SK-N-SH treated with all-trans-retinoic acid at 6 μM for 48 hours (cell line): ENCODE results near the gene SLC39A10.

Experiments used
- ATAC-seq: fragments of 200-7000 bp; cut with Tn5 transposase; 3 replicates; pipeline ENCODE4 v1.9.1; 2020; ENCODE audit warnings: mild to moderate bottlenecking, moderate library complexity
- ARNTL ChIP-seq: fragments of 450-650 bp; formaldehyde crosslinking; IDR thresholded peaks from 2 replicates; pipeline ENCODE4 v1.5.0; 2020; ENCODE audit warnings: low read depth, mild to moderate bottlenecking, moderate library complexity, borderline replicate concordance
- BACH2 ChIP-seq: fragments of 250-450 bp; sonication (Bioruptor Pico); IDR thresholded peaks from 2 replicates; pipeline ENCODE4 v1.9.0; 2021; ENCODE audit warnings: mild to moderate bottlenecking, borderline replicate concordance
- CSDC2 ChIP-seq: fragments of 250-450 bp; sonication (Bioruptor Pico); IDR thresholded peaks from 2 replicates; pipeline ENCODE4 v1.5.0; 2020; ENCODE audit warnings: mild to moderate bottlenecking, moderate library complexity
- ESRRG ChIP-seq: fragments of 250-450 bp; sonication (Bioruptor Pico); IDR thresholded peaks from 2 replicates; pipeline ENCODE4 v1.6.1; 2021; ENCODE audit warnings: mild to moderate bottlenecking
- GLIS3 ChIP-seq: fragments of 250-450 bp; sonication (Bioruptor Pico); IDR thresholded peaks from 2 replicates; pipeline ENCODE4 v1.5.0; 2020; ENCODE audit warnings: mild to moderate bottlenecking, moderate library complexity
- ISL1 ChIP-seq: fragments of 250-450 bp; sonication (Bioruptor Pico); IDR thresholded peaks from 2 replicates; pipeline ENCODE4 v2.1.2; 2022; ENCODE audit warnings: mild to moderate bottlenecking, moderate library complexity
- OSR1 ChIP-seq: fragments of 250-450 bp; sonication (Bioruptor Pico); IDR thresholded peaks from 2 replicates; pipeline ENCODE4 v1.8.0; 2022; ENCODE audit warnings: moderate library complexity, mild to moderate bottlenecking, inconsistent platforms
- RARB ChIP-seq: fragments of 250-450 bp; sonication (Bioruptor Pico); IDR thresholded peaks from 2 replicates; pipeline ENCODE4 v1.8.0; 2021; ENCODE audit warnings: mild to moderate bottlenecking, moderate library complexity
- SNAI2 ChIP-seq: fragments of 250-450 bp; sonication (Bioruptor Pico); IDR thresholded peaks from 2 replicates; pipeline ENCODE4 v1.5.0; 2020; ENCODE audit warnings: mild to moderate bottlenecking, moderate library complexity
- TCF4 ChIP-seq: fragments of 250-450 bp; sonication (Bioruptor Pico); IDR thresholded peaks from 2 replicates; pipeline ENCODE4 v1.8.0; 2021; ENCODE audit warnings: mild to moderate bottlenecking, moderate library complexity, borderline replicate concordance
- TOX ChIP-seq: fragments of 250-450 bp; sonication (Bioruptor Pico); IDR thresholded peaks from 2 replicates; pipeline ENCODE4 v1.8.0; 2021; ENCODE audit warnings: mild to moderate bottlenecking, moderate library complexity, borderline replicate concordance
- TSHZ2 ChIP-seq: fragments of 250-450 bp; sonication (Bioruptor Pico); IDR thresholded peaks from 2 replicates; pipeline ENCODE4 v1.5.0; 2020; ENCODE audit warnings: mild to moderate bottlenecking, moderate library complexity
- ZC3H10 ChIP-seq: fragments of 250-450 bp; sonication (Bioruptor Pico); IDR thresholded peaks from 2 replicates; pipeline ENCODE4 v1.5.1; 2021; ENCODE audit warnings: mild to moderate bottlenecking, moderate library complexity
- ZFP3 ChIP-seq: fragments of 250-450 bp; sonication (Bioruptor Pico); IDR thresholded peaks from 2 replicates; pipeline ENCODE4 v1.5.0; 2020; ENCODE audit warnings: mild to moderate bottlenecking, moderate library complexity
- ZFP30 ChIP-seq: fragments of 450-650 bp; formaldehyde crosslinking; IDR thresholded peaks from 2 replicates; pipeline ENCODE4 v1.5.0; 2022; ENCODE audit warnings: mild to moderate bottlenecking, moderate library complexity
- ZNF565 ChIP-seq: fragments of 450-650 bp; formaldehyde crosslinking; conservative IDR thresholded peaks from 2 replicates; pipeline ENCODE4 v1.5.0; 2020; ENCODE audit warnings: low read depth, mild to moderate bottlenecking, moderate library complexity
- ZNF70 ChIP-seq: fragments of 450-650 bp; formaldehyde crosslinking; IDR thresholded peaks from 2 replicates; pipeline ENCODE4 v1.5.0; 2020; ENCODE audit warnings: mild to moderate bottlenecking, moderate library complexity
- TF ChIP-seq, protein P1 (sequence below): fragments of 250-450 bp; sonication (Bioruptor Pico); IDR thresholded peaks from 2 replicates; pipeline ENCODE4 v1.8.0; 2020; ENCODE audit warnings: mild to moderate bottlenecking, moderate library complexity, borderline replicate concordance
- TF ChIP-seq, protein P2 (sequence below): fragments of 250-450 bp; sonication (Bioruptor Pico); IDR thresholded peaks from 2 replicates; pipeline ENCODE4 v1.5.1; 2021; ENCODE audit warnings: mild to moderate bottlenecking, moderate library complexity
- TF ChIP-seq, protein P3 (sequence below): fragments of 250-450 bp; sonication (Bioruptor Pico); IDR thresholded peaks from 2 replicates; pipeline ENCODE4 v1.5.1; 2020; ENCODE audit warnings: low read depth, mild to moderate bottlenecking, moderate library complexity
- TF ChIP-seq, protein P4 (sequence below): fragments of 250-450 bp; sonication (Bioruptor Pico); IDR thresholded peaks from 2 replicates; pipeline ENCODE4 v1.8.0; 2021; ENCODE audit warnings: low read depth, mild to moderate bottlenecking, moderate library complexity, borderline replicate concordance

Gene SLC39A10

GRCh38 chr2:195694553-195694952 is 37.5 kb downstream of the SLC39A10 start:
- ATAC-seq: no peak
- TF ChIP-seq, protein P1, sequence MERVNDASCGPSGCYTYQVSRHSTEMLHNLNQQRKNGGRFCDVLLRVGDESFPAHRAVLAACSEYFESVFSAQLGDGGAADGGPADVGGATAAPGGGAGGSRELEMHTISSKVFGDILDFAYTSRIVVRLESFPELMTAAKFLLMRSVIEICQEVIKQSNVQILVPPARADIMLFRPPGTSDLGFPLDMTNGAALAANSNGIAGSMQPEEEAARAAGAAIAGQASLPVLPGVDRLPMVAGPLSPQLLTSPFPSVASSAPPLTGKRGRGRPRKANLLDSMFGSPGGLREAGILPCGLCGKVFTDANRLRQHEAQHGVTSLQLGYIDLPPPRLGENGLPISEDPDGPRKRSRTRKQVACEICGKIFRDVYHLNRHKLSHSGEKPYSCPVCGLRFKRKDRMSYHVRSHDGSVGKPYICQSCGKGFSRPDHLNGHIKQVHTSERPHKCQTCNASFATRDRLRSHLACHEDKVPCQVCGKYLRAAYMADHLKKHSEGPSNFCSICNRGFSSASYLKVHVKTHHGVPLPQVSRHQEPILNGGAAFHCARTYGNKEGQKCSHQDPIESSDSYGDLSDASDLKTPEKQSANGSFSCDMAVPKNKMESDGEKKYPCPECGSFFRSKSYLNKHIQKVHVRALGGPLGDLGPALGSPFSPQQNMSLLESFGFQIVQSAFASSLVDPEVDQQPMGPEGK (CRISPR knock-in tag): no peak
- TF ChIP-seq ZNF565 (no peak), CSDC2 (CRISPR knock-in tag) (no peak), ISL1 (CRISPR knock-in tag) (no peak), ARNTL (CRISPR knock-in tag) (no peak), TOX (no peak), BACH2 (CRISPR knock-in tag) (no peak), SNAI2 (CRISPR knock-in tag) (no peak), ZFP30 (CRISPR knock-in tag) (no peak), GLIS3 (no peak), RARB (CRISPR knock-in tag) (no peak), ZNF70 (no peak)
- TF ChIP-seq, protein P2, sequence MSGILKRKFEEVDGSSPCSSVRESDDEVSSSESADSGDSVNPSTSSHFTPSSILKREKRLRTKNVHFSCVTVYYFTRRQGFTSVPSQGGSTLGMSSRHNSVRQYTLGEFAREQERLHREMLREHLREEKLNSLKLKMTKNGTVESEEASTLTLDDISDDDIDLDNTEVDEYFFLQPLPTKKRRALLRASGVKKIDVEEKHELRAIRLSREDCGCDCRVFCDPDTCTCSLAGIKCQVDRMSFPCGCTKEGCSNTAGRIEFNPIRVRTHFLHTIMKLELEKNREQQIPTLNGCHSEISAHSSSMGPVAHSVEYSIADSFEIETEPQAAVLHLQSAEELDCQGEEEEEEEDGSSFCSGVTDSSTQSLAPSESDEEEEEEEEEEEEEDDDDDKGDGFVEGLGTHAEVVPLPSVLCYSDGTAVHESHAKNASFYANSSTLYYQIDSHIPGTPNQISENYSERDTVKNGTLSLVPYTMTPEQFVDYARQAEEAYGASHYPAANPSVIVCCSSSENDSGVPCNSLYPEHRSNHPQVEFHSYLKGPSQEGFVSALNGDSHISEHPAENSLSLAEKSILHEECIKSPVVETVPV (CRISPR knock-in tag): no peak

DNA sequence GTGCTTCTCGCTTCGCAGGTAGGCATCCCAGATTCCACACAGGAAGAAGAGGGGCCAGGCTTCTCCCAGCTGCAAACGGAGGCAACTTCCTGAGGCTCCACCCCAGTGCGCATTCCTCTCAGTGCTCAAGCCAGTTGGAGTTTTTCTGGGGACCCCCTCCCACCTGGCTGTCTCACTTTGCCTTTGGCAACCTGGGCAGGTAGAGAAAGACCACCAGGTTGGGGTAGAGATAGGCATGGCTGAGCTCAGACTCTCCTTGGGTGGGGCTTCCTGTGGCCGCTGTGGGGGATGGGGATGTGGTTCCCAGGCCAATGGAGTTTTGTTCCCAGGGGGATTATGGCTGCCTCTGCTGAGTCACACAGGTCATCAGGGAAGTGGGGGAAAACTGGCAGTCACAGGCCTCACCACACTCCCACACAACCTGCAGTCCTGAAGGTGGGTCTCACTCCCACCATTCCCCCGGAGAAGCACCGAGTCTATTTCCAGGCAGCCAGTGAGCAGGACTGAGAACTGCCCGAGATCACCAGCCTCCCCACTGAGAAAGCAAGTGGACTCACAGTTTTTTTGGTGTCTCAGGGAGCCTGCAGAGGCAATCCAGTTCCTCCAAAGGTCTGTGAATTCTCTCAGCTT is 38.1 kb downstream of the SLC39A10 start:
- TF ChIP-seq, protein P3, sequence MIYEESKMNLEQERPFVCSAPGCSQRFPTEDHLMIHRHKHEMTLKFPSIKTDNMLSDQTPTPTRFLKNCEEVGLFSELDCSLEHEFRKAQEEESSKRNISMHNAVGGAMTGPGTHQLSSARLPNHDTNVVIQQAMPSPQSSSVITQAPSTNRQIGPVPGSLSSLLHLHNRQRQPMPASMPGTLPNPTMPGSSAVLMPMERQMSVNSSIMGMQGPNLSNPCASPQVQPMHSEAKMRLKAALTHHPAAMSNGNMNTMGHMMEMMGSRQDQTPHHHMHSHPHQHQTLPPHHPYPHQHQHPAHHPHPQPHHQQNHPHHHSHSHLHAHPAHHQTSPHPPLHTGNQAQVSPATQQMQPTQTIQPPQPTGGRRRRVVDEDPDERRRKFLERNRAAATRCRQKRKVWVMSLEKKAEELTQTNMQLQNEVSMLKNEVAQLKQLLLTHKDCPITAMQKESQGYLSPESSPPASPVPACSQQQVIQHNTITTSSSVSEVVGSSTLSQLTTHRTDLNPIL (CRISPR knock-in tag): no peak
- TF ChIP-seq, protein P4, sequence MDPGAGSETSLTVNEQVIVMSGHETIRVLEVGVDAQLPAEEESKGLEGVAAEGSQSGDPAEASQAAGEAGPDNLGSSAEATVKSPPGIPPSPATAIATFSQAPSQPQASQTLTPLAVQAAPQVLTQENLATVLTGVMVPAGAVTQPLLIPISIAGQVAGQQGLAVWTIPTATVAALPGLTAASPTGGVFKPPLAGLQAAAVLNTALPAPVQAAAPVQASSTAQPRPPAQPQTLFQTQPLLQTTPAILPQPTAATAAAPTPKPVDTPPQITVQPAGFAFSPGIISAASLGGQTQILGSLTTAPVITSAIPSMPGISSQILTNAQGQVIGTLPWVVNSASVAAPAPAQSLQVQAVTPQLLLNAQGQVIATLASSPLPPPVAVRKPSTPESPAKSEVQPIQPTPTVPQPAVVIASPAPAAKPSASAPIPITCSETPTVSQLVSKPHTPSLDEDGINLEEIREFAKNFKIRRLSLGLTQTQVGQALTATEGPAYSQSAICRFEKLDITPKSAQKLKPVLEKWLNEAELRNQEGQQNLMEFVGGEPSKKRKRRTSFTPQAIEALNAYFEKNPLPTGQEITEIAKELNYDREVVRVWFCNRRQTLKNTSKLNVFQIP (CRISPR knock-in tag): no peak
- TF ChIP-seq TCF4 (CRISPR knock-in tag): no peak
- no peak for TF ChIP-seq TOX
- TF ChIP-seq ISL1 (CRISPR knock-in tag): no peak
- no peak for TF ChIP-seq OSR1 (CRISPR knock-in tag)
- TF ChIP-seq ZNF565: no peak
- no peak for TF ChIP-seq TSHZ2 (CRISPR knock-in tag)
- TF ChIP-seq, protein P1 (CRISPR knock-in tag): no peak
- no peak for ATAC-seq

DNA sequence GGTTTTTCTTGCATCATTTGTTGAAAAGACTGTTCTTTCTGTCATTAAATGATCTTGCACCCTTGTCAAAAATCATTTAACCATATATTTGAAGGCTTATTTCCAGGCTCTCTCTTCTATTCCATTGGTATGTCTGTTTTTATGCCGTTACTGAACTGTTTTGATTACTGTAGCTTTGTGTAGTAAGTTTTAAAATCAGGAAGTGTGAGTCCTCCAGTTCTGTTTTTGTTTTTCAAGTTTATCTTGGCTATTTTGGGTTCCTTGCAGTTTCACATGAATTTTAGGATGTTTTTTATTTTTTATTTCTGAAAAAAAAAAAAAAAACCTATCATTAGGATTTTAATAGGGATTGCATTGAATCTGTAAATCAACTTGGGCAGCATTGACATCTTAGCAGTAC is 39.0 kb downstream of the SLC39A10 start:
- no peak for ATAC-seq
- TF ChIP-seq GLIS3 (no peak), TOX (no peak), TCF4 (CRISPR knock-in tag) (no peak), ZC3H10 (no peak), ESRRG (no peak), ZFP3 (no peak), ISL1 (CRISPR knock-in tag) (no peak), ZFP30 (CRISPR knock-in tag) (no peak), CSDC2 (CRISPR knock-in tag) (no peak), RARB (CRISPR knock-in tag) (no peak)
- TF ChIP-seq, protein P2 (CRISPR knock-in tag): no peak
- TF ChIP-seq, protein P4 (CRISPR knock-in tag): no peak
- TF ChIP-seq, protein P3 (CRISPR knock-in tag): no peak
